Stimulated activated CD4-positive, alpha-beta T cell treated with anti-CD3 and anti-CD28 coated beads, Interleukin-1b, Interleukin-23, amount 100 ng/mL, for 4 hours (primary cell): ENCODE measurements around the gene SRI.
"Not testable (repeated sequence)": the region's sequence is repeated elsewhere in the genome, so short reads cannot be mapped to it uniquely, and the experiment has no call there.

Experiments
- DNase-seq, 2 donors: peaks; one replicate each; pipeline ENCODE4 v3.0.0-alpha.2; 2020; ENCODE audit warnings: low read depth in 2 of 2

The SRI gene, protein sequence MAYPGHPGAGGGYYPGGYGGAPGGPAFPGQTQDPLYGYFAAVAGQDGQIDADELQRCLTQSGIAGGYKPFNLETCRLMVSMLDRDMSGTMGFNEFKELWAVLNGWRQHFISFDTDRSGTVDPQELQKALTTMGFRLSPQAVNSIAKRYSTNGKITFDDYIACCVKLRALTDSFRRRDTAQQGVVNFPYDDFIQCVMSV

DNA sequence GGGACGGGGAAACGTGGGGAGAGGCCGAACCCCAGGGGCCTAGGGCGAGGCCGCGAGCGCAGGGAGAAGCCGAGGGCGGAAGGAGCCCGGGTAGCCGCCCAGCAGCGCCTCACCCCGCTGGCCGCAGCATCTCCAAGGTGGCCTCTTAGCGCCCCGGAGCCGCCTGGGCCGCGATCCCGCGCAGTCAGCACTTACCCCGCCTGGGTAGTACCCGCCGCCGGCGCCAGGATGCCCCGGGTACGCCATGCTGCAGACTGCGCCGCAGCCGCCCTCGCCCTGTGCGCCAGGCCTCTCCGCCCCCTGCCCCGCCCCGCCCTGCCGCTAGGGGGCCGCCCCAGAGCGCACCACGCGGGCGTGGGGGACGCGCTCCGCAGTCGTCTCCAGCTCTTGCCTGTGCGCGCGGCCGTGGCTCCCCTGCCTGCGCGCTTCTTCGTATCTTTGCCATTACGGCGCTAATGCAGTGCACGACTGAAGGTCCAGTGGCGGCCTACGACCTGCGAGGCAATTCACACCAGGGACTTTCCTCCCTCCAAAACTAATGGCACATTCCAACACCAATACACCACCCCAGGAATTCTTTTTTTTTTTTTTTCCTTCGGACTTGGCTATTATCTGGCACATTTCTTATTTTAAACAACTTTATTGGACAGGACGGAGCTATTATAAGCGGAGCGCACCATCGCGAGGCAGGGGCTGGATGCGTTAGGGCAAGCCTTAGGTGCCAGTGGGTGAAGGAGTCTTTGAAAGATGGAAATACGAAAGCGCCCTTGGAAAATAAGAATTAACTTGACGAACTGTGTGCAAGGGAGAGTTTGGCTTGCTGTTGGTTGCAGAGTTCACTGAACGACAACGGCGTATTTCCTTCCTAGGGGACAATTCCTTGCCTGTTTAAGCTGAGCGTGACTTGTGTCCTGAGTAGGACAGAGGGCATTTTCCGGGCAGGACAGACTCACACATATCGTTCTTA, at the start of gene SRI:
Gene SRI (minus strand): TSS at position 258 of the 967 bp plus-strand sequence. CDS start 12 bp downstream, at position 246.
- peak; percentile 86 to 91 for DNase-seq

DNA sequence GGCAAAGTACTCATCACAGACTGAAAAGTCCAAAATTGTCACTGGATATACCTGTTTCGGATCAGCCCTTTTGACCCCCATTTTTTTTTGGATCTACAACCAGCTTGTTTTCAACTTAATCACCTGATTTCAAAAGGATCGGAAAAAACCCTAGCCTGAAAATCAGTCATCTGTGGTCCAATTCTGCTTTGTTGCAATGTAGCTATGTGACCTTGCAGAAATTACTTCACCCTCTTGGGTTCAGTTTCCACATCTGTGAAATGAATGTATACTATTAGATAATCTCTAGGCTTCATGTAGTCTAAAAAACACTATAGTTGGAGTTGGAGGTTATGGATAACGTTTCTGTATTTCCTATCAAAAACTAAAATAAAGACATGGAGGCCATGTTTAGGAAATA, 49.7 kb upstream of the SRI start:
- no peak for DNase-seq

DNA sequence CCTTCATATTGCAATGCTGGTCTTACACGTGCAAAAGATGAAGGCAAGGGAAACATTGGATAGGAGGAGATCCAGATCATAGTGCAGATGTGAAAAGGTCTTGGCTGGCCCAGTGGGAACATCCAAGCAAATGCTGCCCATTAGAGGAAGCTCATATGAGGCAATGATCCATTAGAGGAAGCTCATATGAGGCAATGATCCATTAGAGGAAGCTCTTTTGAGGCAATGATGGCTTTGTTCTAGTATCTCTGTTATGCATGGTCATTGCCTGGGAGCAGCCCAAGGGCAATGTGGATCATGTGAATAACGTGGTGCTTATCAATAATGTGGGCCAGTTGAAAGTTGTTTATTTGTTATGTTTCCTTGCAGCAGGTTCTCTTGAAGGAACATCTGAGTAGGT, 49.0 kb upstream of the SRI start:
- DNase-seq, result no peak

DNA sequence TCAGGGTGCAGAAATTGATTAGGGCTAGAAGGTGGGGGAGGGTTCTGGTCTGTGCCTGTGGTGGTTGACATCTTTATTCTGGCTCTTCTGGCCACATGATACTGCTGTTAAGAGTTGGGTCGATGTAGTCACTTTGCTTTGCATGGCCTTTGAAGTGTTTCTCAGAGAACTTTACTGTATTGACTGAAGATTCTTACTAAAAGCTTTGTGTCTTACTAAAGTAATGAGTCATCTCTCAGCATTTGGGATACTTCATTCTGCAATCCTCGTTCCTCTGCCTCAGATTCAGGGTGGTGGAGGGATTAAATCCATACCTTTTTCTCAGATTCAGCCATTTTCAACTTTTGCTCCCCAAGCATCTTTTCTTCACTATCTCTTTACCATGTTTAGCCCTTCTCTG, 48.2 kb upstream of the SRI start:
- DNase-seq, result no peak

DNA sequence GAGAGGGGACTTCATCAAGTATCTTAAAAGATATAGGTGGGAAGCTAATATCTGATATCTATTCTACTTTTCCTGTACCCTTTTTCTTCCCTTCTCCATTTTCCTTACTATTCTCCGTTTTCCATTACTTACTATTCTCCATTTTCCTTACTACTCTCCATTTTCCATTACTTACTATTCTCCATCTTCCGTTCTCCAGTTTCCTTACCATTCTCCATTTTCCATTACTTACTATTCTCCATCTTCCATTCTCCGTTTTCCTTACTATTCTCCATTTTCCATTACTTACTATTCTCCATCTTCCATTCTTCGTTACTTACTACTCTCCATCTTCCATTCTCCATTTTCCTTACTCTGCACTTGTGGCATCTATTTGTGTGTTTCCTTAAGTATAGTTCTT, 47.6 kb upstream of the SRI start:
- DNase-seq, result no peak

DNA sequence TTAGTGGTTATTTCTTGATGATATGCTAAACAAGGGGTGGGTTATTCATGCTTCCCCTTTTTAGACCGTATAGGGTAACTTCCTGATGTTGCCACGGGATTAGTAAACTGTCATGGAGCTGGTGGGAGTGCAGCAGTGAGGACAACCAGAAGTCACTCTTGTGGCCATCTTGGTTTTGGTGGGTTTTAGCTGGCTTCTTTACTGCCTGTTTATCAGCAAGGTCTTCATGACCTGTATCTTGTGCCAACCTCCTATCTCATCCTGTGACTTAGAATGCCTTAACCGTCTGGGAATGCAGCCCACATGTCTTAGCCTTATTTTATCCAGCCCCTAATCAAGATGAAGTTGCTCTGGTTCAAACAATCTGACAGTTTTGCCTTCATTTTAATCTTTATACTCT, 45.1 kb upstream of the SRI start:
- not testable (repeated sequence) for DNase-seq

DNA sequence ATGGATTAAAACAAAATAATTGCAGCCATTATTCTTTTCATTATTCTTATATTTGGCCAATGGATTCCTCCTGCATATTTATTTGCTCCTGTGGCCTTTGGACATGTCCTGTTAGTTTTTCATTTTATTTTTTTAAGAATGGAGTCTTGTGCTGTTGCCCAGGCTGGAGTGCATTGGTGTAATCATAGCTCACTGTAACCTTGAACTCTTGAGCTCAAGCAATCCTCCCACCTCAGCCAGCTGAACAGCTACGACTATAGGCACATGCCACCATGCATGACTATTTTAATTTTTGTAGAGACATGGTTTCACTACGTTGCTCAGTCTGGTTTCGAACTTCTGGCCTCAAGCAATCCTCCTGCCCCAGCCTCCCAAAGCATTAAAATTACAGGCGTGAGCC, 42.7 kb upstream of the SRI start:
- DNase-seq, result no peak

DNA sequence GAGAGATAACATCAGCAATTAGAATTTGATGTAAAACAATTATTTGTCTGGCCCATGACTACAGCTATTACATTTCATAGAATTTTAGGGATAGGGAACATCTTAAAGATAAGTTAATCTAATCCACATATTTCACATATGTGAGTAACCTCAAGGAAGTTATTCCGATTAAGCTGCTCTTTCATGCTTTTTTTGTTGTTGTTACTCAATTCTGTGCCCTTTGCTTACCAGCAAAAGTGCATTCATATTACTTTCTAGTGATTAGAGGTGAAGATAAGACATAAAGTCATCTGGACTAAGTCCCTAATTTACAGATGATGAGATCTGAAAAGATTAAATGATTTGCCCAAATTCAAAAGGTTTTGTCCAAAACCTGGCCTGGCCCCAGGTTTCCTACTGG, 40.9 kb upstream of the SRI start:
- no peak for DNase-seq

DNA sequence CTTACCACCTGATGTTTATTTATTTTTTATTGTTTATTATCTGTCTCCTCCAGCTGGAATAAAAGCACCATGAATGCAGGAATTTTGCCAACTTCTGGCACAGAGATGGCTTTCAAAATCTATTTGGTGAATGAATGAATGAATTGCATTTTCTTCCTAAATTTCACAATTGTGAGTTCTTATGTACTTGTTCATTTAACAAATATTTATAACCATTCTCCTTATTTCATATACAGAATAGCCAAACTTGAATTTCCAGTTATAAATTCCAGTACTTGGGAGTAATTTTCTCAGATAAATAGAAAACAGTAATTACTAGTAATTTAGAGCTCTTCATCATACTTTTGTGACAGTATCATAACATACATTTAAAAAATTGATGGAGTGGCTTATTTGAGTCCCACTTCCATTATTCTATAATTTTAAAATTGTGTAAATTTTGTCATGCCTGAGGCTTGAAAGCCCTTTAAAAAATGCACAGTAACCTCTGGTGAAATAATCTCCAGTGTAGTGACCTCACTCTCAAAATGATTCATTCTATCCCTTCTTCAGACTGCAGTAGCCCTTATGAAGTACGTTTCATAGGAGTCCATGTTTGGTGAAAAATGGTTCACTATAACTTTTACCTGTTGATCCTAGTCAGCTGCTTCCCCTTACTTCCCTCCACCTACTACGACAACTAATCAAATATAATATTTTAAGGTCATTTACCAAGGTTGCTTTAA, 40.0 kb upstream of the SRI start:
- DNase-seq, result no peak

DNA sequence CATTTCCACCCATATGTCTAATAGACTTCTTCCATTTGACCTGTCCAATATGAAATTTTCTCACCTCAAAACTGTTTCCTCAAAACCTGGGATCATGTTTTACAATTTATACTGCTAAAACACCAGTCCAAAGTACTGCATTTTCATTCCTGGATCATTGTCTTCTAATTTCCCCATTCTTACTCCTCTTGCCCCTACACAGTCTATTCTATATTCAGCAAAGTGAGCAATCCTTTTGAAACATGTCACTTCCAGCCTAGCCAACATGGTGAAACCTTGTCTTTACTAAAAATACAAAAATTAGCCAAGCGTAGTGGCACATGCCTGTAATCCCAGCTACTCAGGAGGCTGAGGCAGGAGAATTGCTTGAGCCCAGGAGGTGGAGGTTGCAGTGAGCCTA, 38.5 kb upstream of the SRI start:
- DNase-seq, result not testable (repeated sequence)

DNA sequence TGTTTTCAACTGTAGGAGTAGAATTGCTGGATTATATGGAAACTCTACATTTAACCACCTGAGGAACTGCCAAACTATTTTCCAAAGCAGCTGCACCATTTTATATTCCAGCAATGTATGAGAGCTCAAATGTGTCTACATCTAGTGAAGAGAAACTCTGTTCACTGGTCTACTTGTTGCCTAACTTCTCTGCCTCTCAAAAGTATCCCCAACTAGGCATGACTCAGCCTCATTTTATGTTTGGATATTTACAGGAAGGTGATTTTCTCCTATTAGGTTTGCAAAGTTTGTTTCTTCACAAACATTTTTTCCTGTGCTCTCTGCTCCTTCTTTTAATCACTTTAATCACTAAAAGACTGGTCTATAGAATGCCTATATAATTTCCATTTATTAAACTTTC, 37.1 kb upstream of the SRI start:
- no peak for DNase-seq

DNA sequence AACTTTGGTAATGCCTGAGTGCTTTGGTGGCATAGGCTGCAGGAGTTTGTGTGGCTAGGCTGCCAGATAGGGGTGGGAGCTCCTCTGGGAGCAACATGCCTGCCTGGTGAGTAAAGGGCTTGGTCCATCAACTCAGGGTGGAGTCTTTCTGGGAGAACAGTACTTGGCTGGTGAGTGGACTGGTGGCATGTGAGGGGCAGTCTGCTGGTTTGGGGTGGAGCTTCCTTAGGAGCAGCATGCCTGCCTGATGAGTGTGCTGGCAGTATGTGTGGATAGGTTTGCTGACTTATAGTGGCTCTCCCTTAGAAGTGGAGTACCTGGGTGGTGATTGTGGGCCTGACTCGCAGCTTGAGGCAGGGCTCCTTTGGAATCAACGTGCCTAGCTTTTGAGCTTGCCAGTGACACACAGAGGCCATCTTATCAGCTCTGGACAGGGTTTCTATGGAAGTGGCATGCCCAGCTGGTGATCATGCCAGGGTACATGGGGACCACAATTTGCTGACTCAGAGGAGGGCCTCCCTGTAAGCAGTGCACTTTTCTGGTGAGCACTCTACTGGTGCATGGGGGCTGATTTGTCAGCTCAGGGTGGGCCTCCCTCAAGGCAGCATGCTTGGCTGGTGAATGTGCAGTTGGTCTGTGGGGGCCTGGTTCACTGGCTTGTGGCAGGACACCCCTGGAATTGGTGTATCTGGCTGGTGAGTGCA, 35.0 kb upstream of the SRI start:
- no peak for DNase-seq

DNA sequence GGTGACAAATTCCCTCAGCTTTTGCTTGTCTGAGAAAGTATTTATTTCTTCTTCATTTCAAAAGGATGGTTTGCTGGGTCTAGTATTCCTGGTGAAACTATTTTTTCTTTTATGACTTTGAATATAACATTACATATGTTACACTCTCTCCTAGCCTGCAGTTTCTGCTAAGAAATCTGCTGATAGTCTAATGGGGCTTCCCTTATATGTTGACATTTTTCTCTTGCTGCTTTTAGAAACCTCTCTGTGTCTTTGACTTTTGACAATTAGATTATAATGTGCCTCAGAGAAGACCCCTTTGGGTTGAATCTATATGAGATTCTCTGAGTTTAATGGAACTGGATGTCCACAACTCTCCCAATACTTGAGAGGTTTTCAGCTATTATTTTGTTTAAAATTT, 33.8 kb upstream of the SRI start:
- no peak for DNase-seq

DNA sequence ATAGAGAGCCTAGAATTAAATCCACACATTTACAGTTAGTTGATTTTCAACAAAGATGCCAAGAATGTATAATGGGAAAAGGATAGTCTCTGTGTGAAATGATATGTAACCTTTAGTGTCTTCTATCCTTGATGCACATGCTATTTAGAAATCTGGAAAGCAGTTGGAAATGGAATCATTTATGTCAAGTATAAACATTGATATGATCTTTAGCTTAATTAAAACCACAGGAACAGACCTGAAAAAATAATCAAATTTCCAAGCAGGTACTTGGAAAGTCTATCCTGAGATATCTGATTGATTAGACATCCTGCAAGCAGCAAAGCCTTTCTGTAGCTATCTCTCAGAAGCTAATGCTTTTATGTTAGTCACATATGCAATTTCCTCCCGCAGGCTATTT, 24.4 kb upstream of the SRI start:
- DNase-seq, result no peak

DNA sequence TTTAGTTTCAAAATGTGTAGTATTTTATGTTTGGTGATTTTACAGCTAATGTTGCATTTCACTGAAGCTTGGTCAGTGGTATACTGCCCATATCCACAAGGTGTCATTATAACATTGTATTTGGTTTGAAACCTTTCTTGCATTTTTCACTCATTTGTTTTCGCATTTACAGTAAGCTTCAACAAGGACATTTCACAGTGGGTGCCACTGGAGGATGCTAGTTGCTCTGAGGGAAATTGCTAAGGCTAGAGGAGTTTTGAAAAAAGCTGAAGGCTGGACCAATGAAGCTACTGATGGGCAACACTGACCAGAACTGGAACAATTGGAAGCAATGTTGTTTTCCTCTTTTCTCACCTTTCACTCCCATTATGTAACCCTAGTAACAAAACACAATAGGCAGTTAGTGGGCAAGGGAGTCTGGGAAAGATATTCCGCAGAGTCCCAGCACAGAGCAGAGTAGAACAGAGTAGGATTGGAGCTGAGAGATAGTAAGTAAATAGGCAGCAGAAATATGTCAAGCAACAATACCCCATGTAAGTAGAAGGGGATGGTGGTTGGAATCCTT, 23.6 kb upstream of the SRI start:
- DNase-seq, result no peak

DNA sequence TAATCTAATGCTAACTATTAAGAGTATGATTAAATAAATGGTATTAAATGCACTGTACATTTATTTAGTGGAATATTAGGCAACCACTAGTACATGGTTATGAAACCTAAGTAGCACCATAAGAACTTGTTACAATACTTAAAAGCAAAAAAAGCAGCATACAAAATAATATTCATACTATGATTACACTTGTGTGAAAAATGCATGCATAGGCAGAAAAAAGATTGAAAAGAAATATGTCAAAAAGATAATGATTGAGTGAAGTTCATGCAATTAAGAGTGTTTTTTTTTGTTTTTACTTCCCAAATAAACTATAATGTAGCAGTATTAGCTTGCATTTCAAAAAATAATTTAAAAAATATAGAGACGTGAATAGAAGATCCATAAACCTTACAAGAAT, 20.0 kb upstream of the SRI start:
- no peak for DNase-seq

DNA sequence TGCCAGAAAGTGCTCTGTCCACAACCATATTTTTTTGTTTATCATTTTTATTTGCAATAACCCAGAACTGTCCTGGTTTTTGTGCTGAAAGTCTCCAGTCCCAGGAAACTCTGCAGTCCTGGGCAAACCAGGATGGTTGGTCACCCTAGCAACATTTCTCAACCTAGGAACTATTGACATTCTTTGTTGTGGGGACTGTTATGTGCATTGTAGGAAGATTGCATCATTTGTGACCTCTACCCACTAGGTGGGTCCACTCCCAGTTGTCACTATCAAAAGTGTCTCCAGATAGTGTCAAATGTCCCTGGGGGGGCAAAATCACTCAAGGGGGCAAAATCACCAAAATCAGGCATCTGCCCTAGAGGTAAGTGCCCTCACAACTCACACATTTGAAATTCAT, 14.0 kb upstream of the SRI start:
- DNase-seq, result no peak

DNA sequence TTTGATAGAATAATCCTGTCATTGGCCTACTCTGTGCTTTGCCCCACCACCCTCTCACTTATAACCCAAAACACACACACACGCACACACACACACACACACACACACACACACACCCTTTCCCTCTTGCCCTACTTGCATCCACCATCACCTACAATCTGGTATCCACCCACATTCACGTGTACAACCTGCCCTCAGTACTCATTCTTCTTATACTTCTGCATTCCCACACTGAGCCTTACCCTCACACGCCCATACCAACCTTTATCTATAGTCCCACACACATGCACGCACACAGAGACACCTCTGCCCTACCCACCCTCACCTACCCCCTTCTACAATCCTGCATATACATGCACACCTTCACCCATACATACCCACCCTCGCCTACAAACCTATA, 10.8 kb upstream of the SRI start:
- no peak for DNase-seq

DNA sequence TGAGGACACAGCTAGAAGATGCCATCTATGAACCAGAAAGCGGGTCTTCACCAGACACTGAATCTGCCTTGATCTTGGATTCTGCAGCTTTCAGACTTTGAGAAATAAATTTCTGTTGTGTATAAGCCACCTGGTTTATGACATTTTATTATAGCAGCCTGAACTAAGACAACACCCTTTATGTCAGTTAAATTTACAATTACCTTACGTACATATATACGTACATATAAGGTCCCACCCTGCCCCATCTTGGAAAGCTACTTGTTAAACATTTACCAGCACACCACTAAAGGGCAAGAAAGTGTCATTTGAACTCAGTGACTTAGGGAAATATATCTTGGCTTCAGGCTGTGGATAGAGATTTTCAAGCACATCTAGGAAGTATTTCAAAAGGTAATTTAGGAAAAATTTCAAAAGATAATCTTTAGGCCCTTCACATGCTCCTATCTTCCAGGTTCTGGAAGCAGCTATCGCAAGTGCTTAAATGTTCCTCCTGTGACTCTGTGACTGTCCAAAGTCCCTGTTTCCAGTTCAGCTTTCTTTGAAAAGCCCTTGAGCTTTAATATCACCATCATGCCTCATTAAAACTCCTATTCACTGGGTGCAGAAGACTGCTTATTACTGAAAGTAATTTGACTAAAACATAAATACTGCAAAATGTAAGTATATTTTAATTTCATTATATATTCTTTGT, 9.6 kb upstream of the SRI start:
- no peak for DNase-seq

DNA sequence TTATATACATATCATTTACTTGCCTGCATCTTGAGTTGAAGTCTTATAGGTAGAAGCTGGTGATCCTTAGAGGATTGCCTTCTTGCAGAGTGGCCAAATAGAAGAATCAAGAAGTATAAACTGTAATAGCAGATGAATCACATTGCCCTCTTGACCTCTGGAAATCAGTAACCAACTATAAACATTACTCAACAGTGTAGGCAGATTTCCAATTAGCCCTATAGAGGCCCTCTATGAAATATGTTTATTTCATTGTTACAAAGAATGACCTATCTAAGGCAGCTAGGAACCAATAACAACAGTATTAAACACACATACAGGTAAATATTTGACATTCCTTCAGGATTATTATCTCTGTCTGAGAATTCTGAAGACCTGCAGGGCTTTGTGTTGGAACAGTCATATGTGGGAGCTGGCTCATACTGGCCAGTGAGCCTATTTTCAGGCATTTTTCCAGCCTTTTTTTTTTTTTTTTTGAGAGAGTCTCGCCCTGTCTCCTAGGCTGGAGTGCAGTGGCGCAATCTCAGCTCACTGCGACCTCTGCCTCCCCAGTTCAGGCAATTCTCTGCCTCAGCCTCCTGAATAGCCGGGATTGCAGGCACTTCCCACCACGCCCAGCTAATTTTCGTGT, 7.2 kb upstream of the SRI start:
- DNase-seq, result no peak

DNA sequence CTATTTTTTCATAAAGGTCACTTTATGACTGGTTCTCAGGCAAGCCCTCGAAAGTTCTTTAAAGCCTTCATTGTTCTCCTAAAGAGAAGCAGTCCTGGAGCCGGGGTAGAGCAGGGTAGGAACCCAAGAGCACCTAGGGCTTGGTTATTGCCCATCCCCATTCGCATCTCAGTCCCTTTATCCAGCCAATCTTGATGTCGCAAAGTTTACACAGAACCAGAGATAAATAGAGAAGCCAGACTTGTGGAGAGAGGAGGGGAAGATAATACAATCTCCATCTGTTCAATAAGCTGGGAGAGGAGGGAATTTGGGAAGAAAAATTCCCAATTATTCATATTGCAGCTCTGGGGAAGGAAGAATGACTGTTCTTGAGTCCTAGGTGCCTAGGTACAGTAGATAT, 6.4 kb upstream of the SRI start:
- DNase-seq, result no peak
